ENCODE results near the gene TBXAS1.

TBXAS1 gene

DNA sequence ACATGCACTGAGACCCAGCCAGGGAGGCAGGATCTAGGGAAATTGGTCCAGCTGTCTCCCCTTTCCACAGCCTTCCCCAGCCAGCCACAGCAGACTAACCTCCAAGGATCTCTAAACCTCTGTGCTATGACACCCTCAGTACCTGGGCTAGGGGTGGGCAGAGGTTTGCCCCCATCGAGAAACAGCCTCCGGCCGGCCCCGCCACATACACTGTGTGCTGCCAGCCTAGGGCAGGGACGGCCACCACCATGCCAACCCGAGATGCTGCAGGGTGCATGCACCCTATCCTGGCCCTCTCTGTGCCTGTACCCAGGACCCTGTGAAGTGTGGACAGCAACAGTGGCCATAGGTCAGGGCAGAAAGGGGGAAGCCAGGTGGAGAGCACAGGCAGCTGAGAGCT, 175.6 kb downstream of the TBXAS1 start:
- Histone ChIP-seq H3K4me2 (no peak overlapping the region), H3K9ac (0 out of 22 replicates have a peak overlapping the region, but pooled peaks of 1 of the 11 experiments have one; percentile 17), H3K36me3 (peaks cover 0 to 18% (median 0%) of the 10 kb centered on the region in 11 experiments; a peak in 3 of 22 replicates), H3K4me1 (peaks cover 0 to 8% (median 0%) of the 10 kb centered on the region in 10 experiments; a peak in 2 of 20 replicates), H4K20me1 (peaks cover 0 to 7% (median 0%) of the 10 kb centered on the region in 11 experiments; a peak in 2 of 22 replicates), H3K27me3 (no peaks in the 10 kb centered on the region), H3K4me3 (no peak overlapping the region), H3K9me3 (replicated peaks in 1 of 11) (no peaks in the 10 kb centered on the region), H3K27ac (no peak overlapping the region)
- no peak for TF ChIP-seq Cebpa-rat (IDR thresholded peaks at IDR 0.05)

DNA sequence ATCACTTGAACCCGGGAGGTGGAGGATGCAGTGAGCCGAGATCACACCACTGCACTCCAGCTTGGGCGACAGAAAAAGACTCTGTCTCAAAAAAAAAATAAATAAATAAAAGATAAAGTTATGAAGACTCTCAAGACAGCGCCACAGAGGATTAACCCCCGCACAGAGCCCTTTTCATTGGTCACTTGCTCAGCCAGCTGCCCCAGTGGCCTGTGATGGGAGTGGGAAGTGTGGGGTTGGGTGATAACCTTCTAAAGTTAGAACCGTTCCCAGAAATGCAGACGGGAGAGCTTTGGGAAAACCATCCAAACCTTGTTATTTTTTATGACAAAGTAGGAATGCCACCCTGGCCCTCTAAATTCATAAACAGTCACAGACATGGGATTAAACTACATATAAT, 176.3 kb downstream of the TBXAS1 start:
- H3K9me3 ChIP-seq (replicated peaks in 1 of 11) = no peaks in the 10 kb centered on the region
- peaks cover 0 to 18% (median 0%) of the 10 kb centered on the region in 11 experiments; a peak in 3 of 22 replicates for H3K36me3 ChIP-seq
- H3K4me3 ChIP-seq = no peak overlapping the region
- H3K9ac ChIP-seq = no peak overlapping the region
- no peak for TF ChIP-seq Cebpa-rat (IDR thresholded peaks at IDR 0.05)
- peaks cover 0 to 8% (median 0%) of the 10 kb centered on the region in 10 experiments; a peak in 2 of 20 replicates for H3K4me1 ChIP-seq
- no peak overlapping the region for H3K27ac ChIP-seq
- H4K20me1 ChIP-seq = peaks cover 0 to 7% (median 0%) of the 10 kb centered on the region in 11 experiments; a peak in 2 of 22 replicates
- no peaks in the 10 kb centered on the region for H3K27me3 ChIP-seq
- no peak overlapping the region for H3K4me2 ChIP-seq

DNA sequence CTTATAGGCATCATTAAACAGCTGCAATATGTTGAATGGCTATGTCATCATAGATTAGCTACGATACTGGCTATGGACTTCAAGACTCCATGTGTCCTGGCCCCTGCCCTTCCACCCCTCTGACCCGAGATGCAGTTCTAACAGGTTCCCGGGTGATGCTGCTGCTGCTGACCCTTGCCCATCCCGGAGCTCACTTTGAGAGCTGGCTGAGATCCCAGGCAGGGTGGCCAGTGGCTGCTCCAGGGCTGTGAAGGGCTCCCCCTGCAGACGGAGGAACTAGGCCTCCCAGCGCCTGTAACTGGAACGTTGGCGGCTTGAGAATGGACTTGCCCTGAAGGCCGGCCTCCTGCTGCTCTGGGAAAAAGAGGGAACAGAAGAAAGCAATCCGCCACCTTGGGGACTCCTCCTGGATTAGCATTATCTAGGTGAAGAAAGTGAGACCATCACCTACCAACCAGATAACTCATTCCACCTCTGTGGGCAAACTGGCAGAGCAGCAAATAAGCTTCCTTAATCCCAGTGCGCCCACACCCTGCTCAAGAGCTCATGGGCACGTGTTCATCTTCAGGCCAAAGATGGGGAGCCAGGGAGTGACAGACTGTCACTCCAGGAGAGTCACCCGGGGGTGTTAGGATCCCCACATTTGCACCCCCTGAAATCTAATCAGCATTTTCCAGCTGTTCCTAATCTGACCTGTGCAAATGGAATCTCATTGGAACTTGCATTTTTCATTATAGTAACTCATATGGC, 176.9 kb downstream of the TBXAS1 start:
- no peak for TF ChIP-seq Cebpa-rat (IDR thresholded peaks at IDR 0.05)
- H3K4me2 ChIP-seq = no peak overlapping the region

DNA sequence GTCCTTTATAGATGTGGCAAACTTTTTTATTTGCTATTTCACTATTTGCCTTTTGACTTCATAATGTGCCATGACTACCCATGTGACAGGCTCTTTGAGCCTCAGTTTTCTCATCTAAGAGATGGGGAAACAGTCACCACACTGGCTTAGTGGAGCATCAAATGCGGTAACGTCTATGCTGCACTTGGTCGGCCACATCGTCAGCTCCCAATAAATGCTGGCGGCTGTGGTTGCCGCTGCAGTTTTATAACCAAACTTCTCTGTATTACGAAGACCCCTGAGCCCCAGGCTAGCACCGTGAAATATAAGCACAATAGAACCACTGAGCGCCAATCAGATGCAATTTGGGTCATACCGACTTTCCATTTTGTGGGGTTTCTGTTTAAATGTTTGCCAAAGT, 177.5 kb downstream of the TBXAS1 start:
- TF ChIP-seq Cebpa-rat (IDR thresholded peaks at IDR 0.05) = no peak

More for the DNA sequence above, 176.9 kb downstream of the TBXAS1 start:
- peaks cover 0 to 8% (median 0%) of the 10 kb centered on the region in 10 experiments; a peak in 2 of 20 replicates for H3K4me1 ChIP-seq
- H3K9me3 ChIP-seq (replicated peaks in 1 of 11) = no peaks in the 10 kb centered on the region
- H3K36me3 ChIP-seq = peaks cover 0 to 18% (median 0%) of the 10 kb centered on the region in 11 experiments; a peak in 3 of 22 replicates
- H3K4me3 ChIP-seq = no peak overlapping the region
- H3K27me3 ChIP-seq = no peaks in the 10 kb centered on the region
- no peak overlapping the region for H3K27ac ChIP-seq
- H3K9ac ChIP-seq = no peak overlapping the region
- H4K20me1 ChIP-seq = peaks cover 0 to 7% (median 0%) of the 10 kb centered on the region in 11 experiments; a peak in 2 of 22 replicates

DNA sequence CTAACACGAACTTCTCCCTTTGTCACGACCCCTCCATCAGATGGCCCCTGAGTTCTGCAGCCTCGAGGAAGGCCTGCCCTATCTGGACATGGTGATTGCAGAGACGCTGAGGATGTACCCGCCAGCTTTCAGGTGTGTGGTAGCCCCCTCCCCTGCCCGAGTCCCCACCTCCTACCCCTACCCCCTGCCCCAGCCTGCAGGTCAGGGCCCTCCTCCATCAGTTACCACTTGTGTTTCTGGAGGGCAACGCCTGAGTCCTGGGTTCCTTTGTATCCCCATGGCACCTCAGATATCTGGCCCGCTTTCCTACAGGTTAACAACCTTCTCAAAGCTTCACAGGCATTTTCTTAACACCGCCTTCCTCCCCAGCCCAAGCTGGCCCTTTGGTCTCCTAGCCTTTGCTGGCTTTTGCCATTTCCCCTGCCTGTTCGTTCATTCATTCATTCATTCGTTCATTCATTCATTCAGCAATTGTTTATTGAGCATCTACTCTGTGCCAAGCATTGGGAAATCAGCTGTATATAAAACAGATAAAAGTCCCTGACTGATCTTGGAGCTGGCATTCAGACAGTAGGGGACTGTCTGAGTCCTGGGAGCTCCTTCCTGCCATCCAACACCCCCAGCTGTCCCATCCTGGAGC, 178.1 kb downstream of the TBXAS1 start:
- H4K20me1 ChIP-seq = peaks cover 0 to under 1% (median 0%) of the 10 kb centered on the region in 11 experiments; a peak in 2 of 22 replicates
- no peak overlapping the region for H3K4me2 ChIP-seq
- H3K9ac ChIP-seq = no peak overlapping the region
- H3K27ac ChIP-seq = no peak overlapping the region
- H3K36me3 ChIP-seq = peaks cover 0 to 22% (median 0%) of the 10 kb centered on the region in 11 experiments; a peak in 3 of 22 replicates
- no peak for TF ChIP-seq Cebpa-rat (IDR thresholded peaks at IDR 0.05)
- no peak overlapping the region for H3K4me3 ChIP-seq
- H3K27me3 ChIP-seq = no peaks in the 10 kb centered on the region
- H3K9me3 ChIP-seq (replicated peaks in 1 of 11) = no peaks in the 10 kb centered on the region
- H3K4me1 ChIP-seq = peaks cover 0 to 8% (median 2%) of the 10 kb centered on the region in 10 experiments; a peak in 2 of 20 replicates

More for the DNA sequence above, 177.5 kb downstream of the TBXAS1 start:
- no peak overlapping the region for H3K27ac ChIP-seq
- no peaks in the 10 kb centered on the region for H3K27me3 ChIP-seq
- peaks cover 0 to 8% (median 0%) of the 10 kb centered on the region in 10 experiments; a peak in 2 of 20 replicates for H3K4me1 ChIP-seq
- H3K36me3 ChIP-seq = peaks cover 0 to 18% (median 0%) of the 10 kb centered on the region in 11 experiments; a peak in 3 of 22 replicates
- H4K20me1 ChIP-seq = peaks cover 0 to 6% (median 0%) of the 10 kb centered on the region in 11 experiments; a peak in 2 of 22 replicates
- H3K4me3 ChIP-seq = no peak overlapping the region
- no peak overlapping the region for H3K4me2 ChIP-seq
- H3K9me3 ChIP-seq (replicated peaks in 1 of 11) = no peaks in the 10 kb centered on the region
- H3K9ac ChIP-seq = no peak overlapping the region

DNA sequence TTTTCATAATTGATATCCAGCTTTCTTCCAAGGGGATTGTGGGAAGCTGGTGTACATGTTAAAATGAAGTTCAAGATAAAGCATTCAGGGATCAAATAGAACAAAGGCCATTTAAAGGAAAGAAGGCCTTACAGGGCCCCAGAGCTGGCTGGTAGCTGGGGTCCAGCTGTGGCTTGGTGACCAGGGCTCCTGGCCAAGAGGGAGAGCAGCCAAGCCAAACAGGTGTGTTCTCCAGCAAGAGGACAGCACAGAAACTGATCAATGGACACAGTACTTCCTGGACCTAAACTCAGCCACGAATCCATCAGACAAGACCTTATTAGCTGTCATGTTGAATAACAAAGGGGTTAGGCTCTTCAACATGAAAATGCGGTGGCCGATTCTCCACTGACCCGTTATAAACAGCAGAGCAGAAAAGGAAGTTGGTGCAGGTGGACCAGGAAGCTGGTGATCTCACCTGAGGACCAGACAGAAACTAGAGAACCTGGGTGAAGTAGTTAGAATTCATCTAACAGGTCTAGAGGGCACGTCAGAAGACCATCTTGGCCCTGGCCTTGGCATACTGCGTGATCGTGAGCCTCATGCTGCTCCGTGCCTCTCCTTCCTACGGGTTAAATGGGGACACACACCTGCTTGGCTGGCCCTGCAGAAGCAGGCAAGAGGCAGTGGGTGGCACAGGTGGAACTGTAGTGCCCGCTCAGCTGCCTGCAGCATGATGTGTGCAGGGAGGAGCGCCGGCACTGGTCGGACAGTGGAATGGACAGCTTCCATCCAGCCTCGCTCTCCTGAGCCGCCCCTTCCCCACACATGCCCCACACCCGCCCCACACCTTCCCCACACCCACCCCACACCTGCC, 179.9 kb downstream of the TBXAS1 start:
- Histone ChIP-seq H3K4me3 (no peak overlapping the region), H3K9me3 (replicated peaks in 1 of 11) (no peaks in the 10 kb centered on the region), H3K4me1 (peaks cover 0 to 4% (median 0%) of the 10 kb centered on the region in 10 experiments; a peak in 1 of 20 replicates), H3K27ac (no peak overlapping the region), H3K9ac (no peak overlapping the region), H3K27me3 (no peaks in the 10 kb centered on the region), H3K4me2 (no peak overlapping the region), H3K36me3 (peaks cover 0 to 37% (median 0%) of the 10 kb centered on the region in 11 experiments; a peak in 4 of 22 replicates), H4K20me1 (no peaks in the 10 kb centered on the region; a peak in 2 of 22 replicates)
- no peak for TF ChIP-seq Cebpa-rat (IDR thresholded peaks at IDR 0.05)

DNA sequence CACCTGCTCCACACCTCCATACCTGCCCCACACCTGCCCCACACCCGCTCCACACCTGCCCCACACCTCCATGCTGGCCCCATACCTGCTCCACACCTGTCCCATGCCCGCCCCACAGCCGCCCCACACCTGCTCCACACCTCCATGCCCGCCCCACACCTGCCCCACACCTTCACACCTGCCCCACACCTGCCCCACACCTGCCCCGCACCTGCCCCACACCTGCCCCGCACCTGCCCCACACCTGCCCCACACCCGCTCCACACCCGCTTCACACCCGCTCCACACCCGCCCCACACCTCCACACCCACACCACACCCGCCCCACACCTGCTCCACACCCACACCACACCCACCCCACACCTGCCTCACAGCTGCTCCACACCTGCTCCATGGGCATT, 180.7 kb downstream of the TBXAS1 start:
- Histone ChIP-seq H3K27ac (no peak overlapping the region), H3K9me3 (replicated peaks in 1 of 11) (no peaks in the 10 kb centered on the region), H3K27me3 (no peaks in the 10 kb centered on the region), H3K4me3 (no peak overlapping the region), H4K20me1 (no peaks in the 10 kb centered on the region; a peak in 2 of 22 replicates), H3K9ac (no peak overlapping the region), H3K4me1 (0 out of 20 replicates have a peak, but pooled peaks cover 0 to 4% (median 0%) of the 10 kb centered on the region in 10 experiments), H3K4me2 (no peak overlapping the region), H3K36me3 (peaks cover 0 to 37% (median 0%) of the 10 kb centered on the region in 11 experiments; a peak in 4 of 22 replicates)
- TF ChIP-seq Cebpa-rat (IDR thresholded peaks at IDR 0.05) = no peak

DNA sequence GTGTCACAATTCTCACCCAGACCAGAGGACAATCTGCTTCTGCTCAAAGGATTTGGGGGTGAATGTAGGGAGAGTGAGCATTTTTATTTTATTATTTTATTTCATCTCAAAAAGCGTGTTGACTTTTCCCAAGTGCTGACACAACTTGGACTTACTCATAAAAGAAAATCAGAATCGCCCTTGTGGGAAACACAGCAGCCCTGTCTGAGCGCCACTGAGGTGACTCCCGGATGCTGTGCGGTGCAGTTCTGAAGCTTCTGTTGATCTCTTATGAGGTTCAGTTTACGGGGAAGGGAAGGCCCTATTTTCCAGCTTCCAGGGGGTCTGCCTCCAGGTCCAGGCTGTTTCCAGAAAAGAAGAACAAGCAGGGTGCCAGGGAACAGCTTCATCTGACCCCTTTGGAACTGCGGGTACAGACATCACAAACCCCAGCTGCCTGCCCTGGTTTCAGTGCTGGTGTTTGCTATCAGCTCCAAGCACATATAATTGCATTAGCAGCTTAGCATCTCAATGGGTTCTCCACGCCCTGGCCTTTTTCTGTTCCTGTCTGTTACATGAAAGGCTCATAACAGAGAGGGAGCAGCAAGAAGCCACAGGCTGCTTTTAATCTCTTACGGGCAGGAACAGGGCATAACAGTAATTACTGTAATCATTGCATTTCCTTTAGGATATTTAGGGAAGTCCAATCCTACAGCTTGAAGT, 181.3 kb downstream of the TBXAS1 start:
- no peak overlapping the region for H3K9ac ChIP-seq
- no peaks in the 10 kb centered on the region; a peak in 3 of 22 replicates for H4K20me1 ChIP-seq
- H3K9me3 ChIP-seq (replicated peaks in 1 of 11) = no peaks in the 10 kb centered on the region
- H3K4me2 ChIP-seq = no peak overlapping the region
- TF ChIP-seq Cebpa-rat (IDR thresholded peaks at IDR 0.05) = no peak
- H3K4me3 ChIP-seq = no peak overlapping the region
- H3K27me3 ChIP-seq = no peaks in the 10 kb centered on the region
- 0 out of 20 replicates have a peak, but pooled peaks cover 0 to 4% (median 0%) of the 10 kb centered on the region in 10 experiments for H3K4me1 ChIP-seq
- H3K27ac ChIP-seq = no peak overlapping the region
- peaks cover 0 to 37% (median 0%) of the 10 kb centered on the region in 11 experiments; a peak in 4 of 22 replicates for H3K36me3 ChIP-seq

Measured in BLaER1 treated with 17β-estradiol and CSF1 and Interleukin-3, amounts not matched to agents 10 nM and 100 nM (cell line).